ENCODE data around the gene BEX3. TPM values are rescaled to one million over a fixed set of nuclear protein-coding genes. Genes with fewer than 3 reads are reported as not detected.
"Not testable (repeated sequence)": the region's sequence is repeated elsewhere in the genome, so short reads cannot be mapped to it uniquely, and the experiment has no call there.

Gene BEX3
- total RNA-seq, 1 donor from 2014 or later, result 161 TPM

GRCh38 chrX:103382877-103383276, 6.5 kb downstream of the BEX3 start:
- Histone ChIP-seq H3K9me3 (replicated peaks) (no peaks in the 10 kb centered on the region), H3K4me3 (no peak overlapping the region), H3K27ac (replicated peaks) (no peak overlapping the region), H3K27me3 (ENCODE audit: low read depth) (no peaks in the 10 kb centered on the region), H3K4me1 (no peaks in the 10 kb centered on the region), H3K36me3 (no peaks in the 10 kb centered on the region)
- no peak for DNase-seq
- intact Hi-C loops (cut with micrococcal nuclease), result no loop called here
- no peak for TF ChIP-seq CTCF (IDR thresholded peaks at IDR 0.05; ENCODE audit: borderline replicate concordance)

- Histone ChIP-seq H3K4me1 (no peaks in the 10 kb centered on the region), H3K27ac (replicated peaks) (no peak overlapping the region), H3K4me3 (no peak overlapping the region), H3K36me3 (no peaks in the 10 kb centered on the region), H3K9me3 (replicated peaks) (no peaks in the 10 kb centered on the region), H3K27me3 (ENCODE audit: low read depth) (no peaks in the 10 kb centered on the region)
- DNase-seq, result no peak
- intact Hi-C loops (cut with micrococcal nuclease), result no loop called here
- TF ChIP-seq CTCF (IDR thresholded peaks at IDR 0.05; ENCODE audit: borderline replicate concordance), result no peak
Measured at GRCh38 chrX:103384672-103385071, 8.3 kb downstream of the BEX3 start.

GRCh38 chrX:103385283-103385830, 9.0 kb downstream of the BEX3 start:
- H3K27ac ChIP-seq (replicated peaks); H3K4me1 ChIP-seq; H3K36me3 ChIP-seq; H3K9me3 ChIP-seq (replicated peaks); H3K4me3 ChIP-seq; H3K27me3 ChIP-seq (ENCODE audit: low read depth); intact Hi-C loops (cut with micrococcal nuclease); DNase-seq: not testable (repeated sequence)

GRCh38 chrX:103386332-103386731, 10.0 kb downstream of the BEX3 start:
- no peak overlapping the region for H3K27ac ChIP-seq (replicated peaks)
- DNase-seq, result no peak
- H3K27me3 ChIP-seq (ENCODE audit: low read depth), result no peaks in the 10 kb centered on the region
- no peak for TF ChIP-seq CTCF (IDR thresholded peaks at IDR 0.05; ENCODE audit: borderline replicate concordance)
- no peak overlapping the region for H3K4me3 ChIP-seq
- H3K9me3 ChIP-seq (replicated peaks), result no peaks in the 10 kb centered on the region
- intact Hi-C loops (cut with micrococcal nuclease), result no loop called here
- H3K4me1 ChIP-seq, result no peaks in the 10 kb centered on the region
- no peaks in the 10 kb centered on the region for H3K36me3 ChIP-seq

- Histone ChIP-seq H3K4me1 (no peaks in the 10 kb centered on the region), H3K36me3 (no peaks in the 10 kb centered on the region), H3K27ac (replicated peaks) (no peak overlapping the region), H3K4me3 (no peak overlapping the region), H3K27me3 (ENCODE audit: low read depth) (no peaks in the 10 kb centered on the region), H3K9me3 (replicated peaks) (no peaks in the 10 kb centered on the region)
- no peak for DNase-seq
- intact Hi-C loops (cut with micrococcal nuclease), result no loop called here
- no peak for TF ChIP-seq CTCF (IDR thresholded peaks at IDR 0.05; ENCODE audit: borderline replicate concordance)
Measured at GRCh38 chrX:103393487-103393886, 17.1 kb downstream of the BEX3 start.

- Histone ChIP-seq H3K4me3 (no peak overlapping the region), H3K9me3 (replicated peaks) (no peaks in the 10 kb centered on the region), H3K27me3 (ENCODE audit: low read depth) (no peaks in the 10 kb centered on the region), H3K27ac (replicated peaks) (no peak overlapping the region), H3K4me1 (no peaks in the 10 kb centered on the region), H3K36me3 (no peaks in the 10 kb centered on the region)
- intact Hi-C loops (cut with micrococcal nuclease), result no loop called here
- TF ChIP-seq CTCF (IDR thresholded peaks at IDR 0.05; ENCODE audit: borderline replicate concordance), result no peak
- no peak for DNase-seq
Measured at GRCh38 chrX:103396186-103396585, 19.8 kb downstream of the BEX3 start.

All from left ventricle myocardium inferior (tissue), 1 donor.